GM10266 (cell line): ENCODE measurements around the gene ATXN10.

Experiments
- DNase-seq: peaks from one replicate; pipeline ENCODE4 v3.0.0; 2012; ENCODE audit errors: extremely low spot score
- CTCF ChIP-seq: IDR thresholded peaks from 2 replicates; pipeline ENCODE4 v1.5.1; 2012; ENCODE audit warnings: mild to moderate bottlenecking, low read depth; ENCODE audit not compliant: control insufficient read depth, insufficient read depth; ENCODE audit errors: missing control alignments

Gene ATXN10

DNA sequence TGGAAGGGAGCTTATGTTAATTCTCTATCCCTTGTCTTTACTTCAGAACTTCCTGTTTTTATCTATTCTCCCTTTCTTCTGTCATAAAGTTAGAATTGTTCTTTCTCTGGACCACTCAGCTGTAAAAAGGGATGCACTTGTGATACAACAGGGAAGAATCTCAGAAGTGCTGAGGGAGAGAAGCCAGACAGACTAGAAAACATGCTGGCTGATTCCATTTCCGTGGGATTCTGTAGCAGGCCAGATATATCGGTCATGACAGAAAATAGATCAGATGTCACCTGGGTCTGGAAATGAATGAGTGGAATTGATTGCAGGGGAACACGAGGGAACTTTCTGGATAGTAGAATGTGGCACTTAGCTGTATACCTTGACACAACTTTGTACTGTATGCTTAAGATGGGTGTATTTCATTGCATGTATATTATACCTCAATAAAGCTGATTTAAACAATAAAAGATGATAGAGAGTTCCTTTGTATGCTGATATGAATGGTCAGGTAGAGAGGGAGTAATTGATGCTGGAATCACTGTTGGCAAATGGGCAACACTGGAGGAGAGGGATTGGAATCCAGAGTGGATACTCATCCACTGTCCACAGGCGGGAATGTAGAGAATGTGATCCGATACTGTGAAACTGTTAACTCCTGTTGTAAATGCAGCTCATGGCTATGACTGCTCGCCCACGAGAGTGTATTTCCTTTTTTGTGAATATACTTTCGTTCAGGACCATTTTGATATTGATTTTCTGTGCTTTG lies 59.6 kb downstream of the ATXN10 start:
- peak; percentile 5 for TF ChIP-seq CTCF

GRCh38 chr22:45731798-45732495 lies 60.3 kb downstream of the ATXN10 start:
- no peak for TF ChIP-seq CTCF
- DNase-seq, result no peak

More for the DNA sequence above, 59.6 kb downstream of the ATXN10 start:
- no peak for DNase-seq

- TF ChIP-seq CTCF, result no peak
- no peak for DNase-seq
These were observed 63.6 kb downstream of the ATXN10 start for GRCh38 chr22:45735273-45735672.

GRCh38 chr22:45738206-45738605 lies 66.6 kb downstream of the ATXN10 start:
- no peak for TF ChIP-seq CTCF
- no peak for DNase-seq

DNA sequence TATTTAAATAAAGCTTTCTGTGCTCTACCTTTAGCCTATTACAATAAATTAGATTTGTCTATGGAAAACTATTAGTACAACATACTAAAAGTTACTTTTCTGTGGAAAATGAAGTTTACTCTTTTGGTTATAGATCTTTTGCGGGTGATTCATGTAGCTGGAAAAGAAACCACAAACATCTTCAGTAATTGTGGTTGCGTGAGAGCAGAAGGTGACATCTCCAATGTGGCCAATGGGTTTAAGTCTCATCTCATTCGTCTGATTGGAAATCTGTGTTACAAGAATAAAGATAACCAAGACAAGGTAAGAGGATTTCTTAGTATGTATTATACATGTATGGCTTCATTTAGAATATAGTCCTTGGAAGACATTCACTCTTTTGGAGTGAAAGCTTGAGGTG lies 68.6 kb downstream of the ATXN10 start:
- no peak for TF ChIP-seq CTCF
- DNase-seq, result no peak

DNA sequence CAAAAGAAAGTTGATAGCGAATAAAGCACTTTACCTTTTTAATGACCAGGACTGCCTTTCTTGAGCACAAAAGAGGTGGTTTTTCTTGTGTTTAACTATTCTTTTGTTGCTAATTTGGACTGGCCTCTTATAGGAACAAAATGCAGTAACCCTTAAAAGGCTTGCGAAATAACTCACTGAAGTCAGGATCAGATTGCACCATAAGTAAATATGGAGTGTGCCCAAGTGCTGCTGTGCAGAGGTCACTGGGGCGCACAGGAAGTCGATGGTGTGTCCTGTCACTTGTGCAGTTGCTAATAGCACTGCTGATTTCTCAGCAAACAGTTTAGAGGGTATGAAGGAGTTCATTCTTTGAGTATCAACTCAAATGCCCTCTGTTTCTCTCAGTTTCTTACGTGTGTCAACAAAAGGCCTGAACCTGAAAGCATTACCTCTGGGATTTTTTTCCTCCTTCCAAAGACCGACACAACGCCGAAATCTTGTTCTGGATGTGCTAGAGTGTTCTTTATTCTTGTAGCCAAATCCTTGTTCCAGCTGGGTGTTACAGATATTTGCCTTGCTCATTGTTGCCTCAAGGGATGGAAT lies 71.3 kb downstream of the ATXN10 start:
- no peak for TF ChIP-seq CTCF
- no peak for DNase-seq

DNA sequence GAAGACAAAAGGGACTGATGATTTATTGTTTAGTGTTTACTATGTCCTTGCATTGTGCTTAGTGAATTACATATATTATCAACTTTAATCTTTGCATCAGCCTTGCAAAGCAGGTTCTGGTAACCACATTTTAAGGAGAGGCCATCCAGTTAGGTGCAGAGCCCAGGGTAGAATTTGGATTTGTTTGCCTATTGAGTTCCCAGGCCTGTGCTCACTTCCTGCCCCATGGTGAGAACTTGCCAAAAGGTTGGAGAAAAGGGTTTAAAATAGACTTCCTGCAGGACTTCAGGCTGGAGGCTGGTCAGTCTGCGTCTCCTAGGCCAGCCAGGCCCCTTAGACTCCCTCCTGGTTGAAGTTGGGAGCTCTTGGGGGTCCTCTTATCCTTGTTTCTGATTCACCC lies 72.1 kb downstream of the ATXN10 start:
- TF ChIP-seq CTCF, result no peak
- DNase-seq, result no peak
